A673 (cell line): Measurements from ENCODE around the gene STARD7. TPM values are rescaled to one million over a fixed set of nuclear protein-coding genes. Genes with fewer than 3 reads are reported as not detected.

Experiments
- BruUV-seq: library from RNA; stranded (reverse); fragments of 400-500 nt; replicated peaks from 2 replicates; lab custom pipeline; 2021; lab: Mats Ljungman, UMichigan
- CTCF ChIA-PET: fragments of 300-600 bp; sonication (Branson Sonifier 250); formaldehyde crosslinking; loops from one replicate; lab custom pipeline; 2022; ENCODE audit warnings: antibody characterized with exemption; lab: Charles Lee
- POLR2A ChIA-PET: fragments of 300-600 bp; sonication (Branson Sonifier 250); formaldehyde crosslinking; loops from one replicate; lab custom pipeline; 2022; ENCODE audit warnings: antibody characterized with exemption; ENCODE audit not compliant: low non-redundant PET; lab: Charles Lee
- DNase-seq: peaks from one replicate; pipeline ENCODE4 v3.0.0-alpha.2; 2015; ENCODE audit warnings: low spot score
- H3K27ac ChIP-seq: fragments of 200-600 bp; sonication (generic); 2 replicates; pipeline ENCODE4 v1.5.1; 2016; ENCODE audit warnings: mixed run types, low read depth, mild to moderate bottlenecking, mixed read lengths, antibody characterized with exemption, low read length; ENCODE audit not compliant: poor library complexity, severe bottlenecking
- H3K27me3 ChIP-seq: fragments of 200-600 bp; sonication (generic); replicated peaks from 2 replicates; pipeline ENCODE4 v1.6.1; 2017; ENCODE audit warnings: mixed run types, low read depth, mild to moderate bottlenecking, mixed read lengths, antibody characterized with exemption, low read length; ENCODE audit not compliant: insufficient read depth, poor library complexity
- H3K36me3 ChIP-seq: fragments of 200-600 bp; sonication (generic); 2 replicates; pipeline ENCODE4 v1.6.1; 2016; ENCODE audit warnings: mixed run types, mild to moderate bottlenecking, mixed read lengths, antibody characterized with exemption, low read length; ENCODE audit not compliant: insufficient read depth, poor library complexity, severe bottlenecking
- H3K4me1 ChIP-seq: fragments of 200-600 bp; sonication (generic); 2 replicates; pipeline ENCODE4 v1.6.1; 2017; ENCODE audit warnings: mixed run types, mild to moderate bottlenecking, mixed read lengths, antibody characterized with exemption, low read length; ENCODE audit not compliant: insufficient read depth, poor library complexity, severe bottlenecking
- H3K4me3 ChIP-seq: fragments of 200-600 bp; sonication (generic); 2 replicates; pipeline ENCODE4 v1.5.1; 2016; ENCODE audit warnings: low read depth, mixed run types, mild to moderate bottlenecking, mixed read lengths, low read length; ENCODE audit not compliant: poor library complexity, severe bottlenecking
- H3K9me3 ChIP-seq: fragments of 200-600 bp; sonication (generic); 2 replicates; pipeline ENCODE4 v1.6.1; 2016; ENCODE audit warnings: mixed run types, low read depth, mild to moderate bottlenecking, mixed read lengths, antibody characterized with exemption, low read length; ENCODE audit not compliant: poor library complexity, severe bottlenecking
- CTCF ChIP-seq: fragments of 300-800, 200-600 bp; sonication (generic); conservative IDR thresholded peaks from 2 replicates; pipeline ENCODE4 v1.5.1; 2017; ENCODE audit warnings: low read depth, mild to moderate bottlenecking, antibody characterized with exemption, low read length, moderate library complexity, mixed read lengths
- EZH2 ChIP-seq: fragments of 200-600 bp; sonication (generic); IDR thresholded peaks from 2 replicates; pipeline ENCODE4 v1.6.1; 2017; ENCODE audit warnings: borderline replicate concordance, low read depth, mild to moderate bottlenecking, mixed read lengths, antibody characterized with exemption, low read length; ENCODE audit not compliant: poor library complexity, severe bottlenecking
- intact Hi-C: fragments of 100-400 bp; cut with micrococcal nuclease; formaldehyde crosslinking; loops from one replicate; pipeline ENCODE4 v1.10.0; 2022; ENCODE audit not compliant: unreplicated experiment
- total RNA-seq: library from RNA; stranded (reverse); gene quantifications from 2 replicates; pipeline ENCODE4 v1.2.3, GENCODE V29; 2021

STARD7 gene
- total RNA-seq, 1 experiment from 2014 or later: 201 TPM

GRCh38 chr2:96248624-96249023 lies 40.0 kb upstream of the STARD7 start:
- CTCF ChIA-PET: no interaction called here

GRCh38 chr2:96247896-96248295 lies 39.3 kb upstream of the STARD7 start:
- Histone ChIP-seq H3K4me3 (no peak overlapping the region), H3K4me1 (no peaks in the 10 kb centered on the region), H3K27me3 (no peaks in the 10 kb centered on the region), H3K9me3 (no peaks in the 10 kb centered on the region), H3K27ac (no peak overlapping the region), H3K36me3 (no peaks in the 10 kb centered on the region)
- CTCF ChIA-PET: no interaction called here
- intact Hi-C loops: no loop called here
- TF ChIP-seq CTCF (no peak), EZH2 (no peak)
- POLR2A ChIA-PET: no interaction called here
- no peak for DNase-seq
- BruUV-seq: no TSS peak

More at GRCh38 chr2:96248624-96249023, 40.0 kb upstream of the STARD7 start:
- no peaks in the 10 kb centered on the region for H3K36me3 ChIP-seq
- TF ChIP-seq EZH2 (no peak), CTCF (no peak)
- no peak overlapping the region for H3K4me3 ChIP-seq
- no peaks in the 10 kb centered on the region for H3K4me1 ChIP-seq
- no peaks in the 10 kb centered on the region for H3K9me3 ChIP-seq
- BruUV-seq: no TSS peak
- H3K27me3 ChIP-seq: no peaks in the 10 kb centered on the region
- DNase-seq: no peak
- POLR2A ChIA-PET: no interaction called here
- no peak overlapping the region for H3K27ac ChIP-seq
- intact Hi-C loops: no loop called here

- H3K36me3 ChIP-seq: no peaks in the 10 kb centered on the region
- no peak overlapping the region for H3K27ac ChIP-seq
- peaks cover 6% of the 10 kb centered on the region for H3K4me1 ChIP-seq
- TF ChIP-seq EZH2 (no peak), CTCF (no peak)
- no peak for DNase-seq
- ChIA-PET CTCF (no interaction called here), POLR2A (no interaction called here)
- no TSS peak for BruUV-seq
- H3K27me3 ChIP-seq: no peaks in the 10 kb centered on the region
- no peak overlapping the region for H3K4me3 ChIP-seq
- no peaks in the 10 kb centered on the region for H3K9me3 ChIP-seq
- intact Hi-C loops: no loop called here
Observed at GRCh38 chr2:96247009-96247408, 38.4 kb upstream of the STARD7 start.
